GM19438 (cell line): ENCODE measurements around the gene PFKFB2.

Experiments
- ATAC-seq: cut with Tn5 transposase; IDR thresholded peaks from one replicate; pipeline ENCODE4 v1.9.1; 2021; ENCODE audit warnings: low read depth; ENCODE audit not compliant: unreplicated experiment

PFKFB2 gene

GRCh38 chr1:207021876-207022596 lies 31.0 kb upstream of the PFKFB2 start:
- no peak for ATAC-seq

DNA sequence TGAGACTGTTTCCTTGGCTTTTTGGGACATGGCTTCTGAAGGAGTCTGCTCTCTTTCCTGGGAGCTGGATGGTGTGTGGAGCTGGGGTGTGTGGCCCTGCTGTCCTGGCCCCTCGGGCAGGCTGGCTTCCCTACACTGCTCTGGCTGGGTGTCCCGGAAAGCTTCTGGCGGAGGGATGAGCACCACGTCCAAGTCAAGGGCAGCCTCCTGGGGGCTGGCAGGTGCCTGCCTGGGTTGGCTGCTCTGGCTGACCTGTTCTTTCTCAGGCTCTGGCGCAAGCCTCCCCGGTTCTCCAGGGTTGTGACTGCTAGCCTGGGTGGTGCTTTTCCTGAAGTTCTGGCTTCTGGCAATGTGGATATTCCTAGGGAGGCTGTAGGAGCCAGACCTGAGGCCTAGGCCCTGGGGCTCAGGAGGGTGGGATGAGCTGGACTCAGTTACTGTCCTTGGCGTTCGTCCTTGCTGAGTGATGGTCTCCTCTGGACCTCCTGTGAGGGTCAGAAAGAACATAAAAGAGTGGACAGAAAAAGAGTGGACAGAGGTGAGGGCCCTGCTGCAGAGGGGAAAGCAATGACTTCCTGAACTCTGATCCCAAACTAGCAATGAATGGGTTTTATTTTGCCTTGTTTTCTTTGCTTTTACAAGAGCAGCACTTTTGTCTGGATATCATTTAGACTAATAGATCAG lies 29.9 kb upstream of the PFKFB2 start:
- ATAC-seq = no peak

GRCh38 chr1:207024202-207025145 lies 28.6 kb upstream of the PFKFB2 start:
- ATAC-seq = no peak

DNA sequence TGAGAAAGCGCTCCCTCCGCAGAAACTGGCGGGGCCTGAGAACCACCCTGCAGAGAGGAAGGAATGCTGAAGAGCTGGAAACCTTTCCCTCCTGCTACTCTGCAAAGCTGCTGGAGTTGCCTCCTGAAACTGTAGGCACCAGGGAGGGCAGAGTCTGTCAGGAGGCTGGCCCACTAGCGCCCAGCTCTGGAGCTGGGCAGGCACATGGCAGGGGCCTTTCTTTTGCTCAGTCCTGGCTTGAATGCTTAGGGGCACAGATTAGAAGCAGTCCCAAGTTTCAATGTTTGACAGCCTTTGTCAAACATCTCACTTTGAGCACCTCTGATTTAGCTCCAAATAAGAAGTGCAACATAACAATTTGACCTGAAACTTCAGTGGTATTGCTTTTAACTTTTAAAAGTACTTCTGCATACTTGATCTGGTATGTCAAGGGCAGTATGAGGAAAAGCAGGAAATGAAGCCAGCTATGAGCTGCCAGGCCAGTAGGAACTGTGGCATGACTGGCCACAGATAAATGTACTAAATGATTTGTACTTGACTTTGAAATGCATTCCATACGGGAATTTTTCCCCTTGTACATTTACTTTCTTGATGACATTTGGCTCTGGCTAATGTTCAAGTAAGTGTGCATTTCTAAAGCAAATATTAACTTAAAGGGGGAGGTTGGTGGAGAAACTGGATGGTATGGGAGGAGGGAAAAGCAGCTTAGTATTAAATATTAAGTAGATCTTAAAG lies 27.8 kb upstream of the PFKFB2 start:
- ATAC-seq = no peak

- no peak for ATAC-seq
These were observed 27.0 kb upstream of the PFKFB2 start for GRCh38 chr1:207026104-207026534.

DNA sequence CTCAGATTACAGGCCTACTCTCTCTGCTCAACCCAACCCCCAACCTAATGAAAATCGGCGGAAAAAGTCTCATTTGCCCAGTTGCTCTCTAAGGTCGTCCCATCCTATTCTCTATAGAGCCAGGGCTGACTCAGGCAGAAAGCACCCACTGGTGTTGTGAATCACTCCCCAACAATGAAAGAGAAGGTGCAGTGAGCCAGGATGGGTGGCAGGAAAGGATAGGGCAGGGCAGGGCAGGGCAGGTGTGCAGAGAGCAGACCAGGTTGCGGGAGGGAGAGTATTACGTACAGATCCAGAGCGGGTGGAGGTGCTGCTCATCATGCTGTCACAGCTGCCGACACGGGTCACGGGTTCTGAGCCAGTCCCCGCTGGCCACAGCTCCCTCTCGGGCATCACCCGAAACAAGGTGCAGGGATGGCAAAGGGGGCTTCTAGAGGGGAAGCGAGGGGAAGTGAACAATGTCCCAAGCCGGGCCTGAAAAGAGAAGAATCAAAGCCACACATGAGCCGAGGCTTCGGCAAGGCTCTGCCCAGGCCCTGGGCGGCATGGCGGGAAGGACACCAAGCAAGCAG lies 25.8 kb upstream of the PFKFB2 start:
- no peak for ATAC-seq

GRCh38 chr1:207027921-207028320 lies 25.2 kb upstream of the PFKFB2 start:
- ATAC-seq = no peak

- no peak for ATAC-seq
These were observed 24.0 kb upstream of the PFKFB2 start for GRCh38 chr1:207028884-207029650.

DNA sequence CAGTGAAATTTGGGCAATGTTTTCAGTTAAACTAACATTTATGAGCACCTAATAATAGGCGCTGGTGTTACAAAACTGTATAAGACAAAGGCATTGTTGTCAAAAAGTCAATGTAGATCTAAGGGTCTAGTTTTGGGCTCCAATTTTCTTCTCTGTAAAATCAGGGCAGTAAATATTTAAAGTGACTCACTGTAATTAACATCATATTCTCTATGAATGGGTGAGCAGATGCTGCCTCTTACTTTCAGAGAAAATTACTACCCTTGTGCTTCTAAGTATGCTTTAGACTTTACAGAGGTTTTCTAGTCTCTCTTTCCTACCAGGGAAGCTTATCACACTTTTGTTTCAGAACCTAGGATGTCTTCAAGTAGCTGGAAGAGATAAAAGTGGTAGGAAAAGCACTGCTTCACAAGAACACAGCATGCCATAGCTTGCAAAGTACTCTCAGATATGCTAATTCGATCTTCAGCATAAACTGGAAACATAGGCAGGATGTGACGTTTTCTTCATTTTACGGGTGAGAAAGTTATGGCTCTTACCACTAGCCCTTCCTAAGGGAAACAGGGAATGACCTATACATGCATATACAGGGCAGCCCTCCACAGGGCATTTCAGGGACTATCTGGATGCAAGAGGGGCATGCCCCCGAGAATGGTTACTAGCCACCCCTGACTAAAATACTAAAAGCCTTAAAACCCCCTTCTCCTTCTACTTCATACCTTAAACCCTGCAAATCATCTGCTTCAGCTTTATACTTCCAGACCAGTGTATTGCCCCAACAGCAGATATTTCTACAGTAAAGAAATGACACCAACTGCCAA lies 23.2 kb upstream of the PFKFB2 start:
- ATAC-seq = no peak

GRCh38 chr1:207030522-207031009 lies 22.5 kb upstream of the PFKFB2 start:
- ATAC-seq = no peak

GRCh38 chr1:207031016-207031415 lies 22.1 kb upstream of the PFKFB2 start:
- ATAC-seq = no peak

DNA sequence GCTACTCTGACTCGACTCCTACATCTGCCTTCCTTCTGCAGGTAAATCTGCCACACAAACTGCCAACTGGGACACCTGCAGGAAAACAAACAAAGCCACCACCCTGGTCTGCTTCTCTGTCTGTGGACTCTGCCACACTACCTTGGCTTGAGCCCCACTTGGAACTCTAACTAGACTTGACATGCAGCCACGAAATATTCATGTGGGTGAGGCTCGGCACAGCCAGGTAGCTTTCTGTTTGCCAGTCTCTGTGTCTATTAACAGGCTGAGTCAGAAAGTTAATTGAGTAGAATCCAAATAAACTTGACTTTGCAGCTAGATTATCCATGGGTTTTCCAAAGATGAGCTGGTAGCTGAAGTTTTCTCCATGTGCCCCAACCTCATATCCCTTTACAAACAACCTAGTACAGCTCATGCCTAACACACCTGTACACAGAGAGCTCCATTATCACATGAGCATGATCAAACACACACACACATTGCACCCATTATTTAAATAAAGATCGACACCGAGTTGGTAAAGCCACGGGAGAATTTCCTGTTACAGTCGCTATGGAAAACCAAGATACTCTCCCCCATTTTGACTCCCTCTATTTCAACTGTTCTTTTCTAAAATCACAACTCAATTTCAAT lies 21.3 kb upstream of the PFKFB2 start:
- ATAC-seq = no peak

DNA sequence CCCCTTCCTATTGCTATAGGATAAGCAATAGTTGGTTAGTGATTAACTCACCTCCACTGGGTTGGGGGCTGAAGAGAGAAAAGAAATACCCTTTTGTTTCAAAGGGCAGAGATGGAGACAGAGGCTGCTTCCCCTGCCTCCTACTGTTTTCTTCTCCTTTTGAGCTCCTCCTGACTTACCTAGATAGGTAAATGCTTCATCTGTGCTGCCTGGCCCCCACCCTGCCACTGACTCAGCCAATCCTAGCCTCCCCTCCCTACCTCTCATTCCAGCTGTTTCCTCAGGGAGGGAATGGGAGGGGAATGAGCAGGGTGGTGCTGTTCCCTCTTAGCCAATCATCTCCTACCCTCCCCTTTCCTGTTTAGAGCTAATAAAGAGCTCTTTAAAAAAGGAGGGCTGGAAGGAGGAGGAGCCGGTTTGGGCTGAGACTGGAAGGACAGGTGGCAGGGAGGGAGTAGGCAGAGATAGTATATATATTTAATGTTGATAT lies 20.5 kb upstream of the PFKFB2 start, which contains the start of gene C1orf116:
TSS of gene C1orf116 (minus strand) at position 229 of the 490 bp plus-strand sequence. CDS start 5,158 bp downstream, outside the sequence.
- no peak for ATAC-seq

- no peak for ATAC-seq
These were observed 19.8 kb upstream of the PFKFB2 start for GRCh38 chr1:207033302-207033701.

DNA sequence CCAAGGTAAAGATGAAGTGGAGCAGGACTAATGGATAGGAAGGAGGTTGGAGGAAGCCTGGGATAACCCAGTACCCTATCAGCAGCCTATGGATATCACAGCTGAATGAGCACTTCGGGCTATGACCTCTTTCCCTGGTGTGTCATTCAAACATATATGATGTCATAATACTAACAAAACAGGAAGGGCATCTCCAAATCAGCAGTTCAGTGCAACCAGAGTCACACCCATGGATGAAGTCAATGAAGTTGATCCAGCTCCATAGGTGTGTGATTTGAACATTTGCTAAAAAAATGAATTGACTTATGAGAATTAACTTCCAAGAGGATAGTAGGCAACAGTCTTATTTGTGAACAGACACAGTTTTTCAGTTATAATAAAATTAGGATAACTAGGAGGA lies 18.9 kb upstream of the PFKFB2 start:
- no peak for ATAC-seq

DNA sequence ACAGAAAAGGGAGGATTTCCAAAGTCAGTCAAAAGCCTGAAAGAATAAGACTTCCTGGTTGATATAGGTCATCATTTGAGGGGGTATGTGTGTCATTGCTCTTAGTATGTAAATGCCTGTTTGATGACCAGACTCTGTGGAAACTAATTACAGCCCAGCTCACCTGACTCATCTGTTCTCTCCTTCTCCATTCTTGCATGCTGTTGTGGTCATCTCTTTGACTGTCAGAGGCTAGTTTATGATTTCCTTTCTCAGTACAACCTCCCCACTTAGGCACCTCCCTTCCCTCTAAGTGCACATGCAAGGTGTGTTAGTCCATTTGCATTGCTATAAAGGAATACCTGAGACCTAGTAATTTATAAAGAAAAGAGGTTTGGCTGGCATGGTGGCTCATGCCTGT lies 18.1 kb upstream of the PFKFB2 start:
- no peak for ATAC-seq

DNA sequence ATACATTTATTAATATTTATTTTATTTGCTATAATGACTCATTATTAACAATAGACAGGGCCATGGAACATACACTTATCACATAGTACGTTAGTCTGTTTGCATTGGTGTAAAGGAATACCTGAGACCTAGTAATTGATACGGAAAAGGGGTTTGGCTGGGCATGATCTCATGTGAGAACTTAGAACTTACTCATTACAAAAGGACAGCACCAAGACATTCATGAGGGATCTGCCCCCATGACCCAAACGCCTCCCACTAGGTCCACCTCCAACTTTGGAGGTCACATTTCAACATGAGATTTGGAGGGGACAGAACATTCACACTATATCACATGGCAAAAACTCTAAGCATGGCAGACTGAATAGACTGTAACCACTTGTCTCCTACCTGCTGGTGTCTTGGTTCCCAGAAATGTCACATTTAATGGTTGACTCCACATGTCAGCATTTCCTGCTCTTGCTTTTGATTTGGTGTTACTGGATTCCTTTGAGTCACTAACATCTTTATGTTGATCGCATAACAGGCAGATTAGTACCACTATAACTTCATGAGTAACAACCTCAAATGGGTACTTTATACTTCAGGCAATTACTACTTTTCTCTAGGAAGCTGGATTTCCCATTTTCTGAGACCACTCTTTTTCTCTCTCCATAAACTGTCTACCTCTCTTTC lies 17.1 kb upstream of the PFKFB2 start:
- no peak for ATAC-seq
